ENCODE results near the gene BIRC3.

GRCh38 chr11:102378818-102379217 is 61.5 kb downstream of the BIRC3 start:
- TF ChIP-seq CTCF (conservative IDR thresholded peaks at IDR 0.05) (no peak), EZH2 (IDR thresholded peaks at IDR 0.05; ENCODE audit: low read depth) (no peak)
